IMR-90 (cell line): ENCODE data around the gene CNST. TPM values are rescaled to one million over a fixed set of nuclear protein-coding genes. Genes with fewer than 3 reads are reported as not detected.

Experiments
- ATAC-seq: fragments of 200-7000 bp; cut with Tn5 transposase; 2 replicates; pipeline ENCODE4 v1.9.1; 2020; ENCODE audit warnings: low read depth, mild to moderate bottlenecking, moderate library complexity
- BruUV-seq: library from RNA; stranded (reverse); fragments of 400-500 nt; replicated peaks from 2 replicates; lab custom pipeline; 2021; lab: Mats Ljungman, UMichigan
- CTCF ChIA-PET: fragments of 300-600 bp; formaldehyde crosslinking; extraction: SDS; loops from one replicate; lab custom pipeline; 2021; ENCODE audit warnings: antibody characterized with exemption; lab: Yijun Ruan, JAX
- POLR2A ChIA-PET: fragments of 300-600 bp; sonication (Branson Sonifier 250); formaldehyde crosslinking; loops from one replicate; lab custom pipeline; 2022; ENCODE audit warnings: antibody characterized with exemption; ENCODE audit not compliant: unreplicated experiment; lab: Charles Lee
- DNase-seq: peaks from one replicate; pipeline ENCODE4 v3.0.0; 2013
- H2AFZ ChIP-seq: replicated peaks from 2 replicates; pipeline ENCODE3; 2013; ENCODE audit warnings: low read length, mild to moderate bottlenecking; ENCODE audit not compliant: poor library complexity
- H2AK5ac ChIP-seq: 2 replicates; pipeline ENCODE4 v1.6.1; 2013; ENCODE audit warnings: low read depth, low read length, inconsistent platforms
- H2AK9ac ChIP-seq: replicated peaks from 2 replicates; pipeline ENCODE3; 2013; ENCODE audit warnings: mild to moderate bottlenecking, low read depth, low read length, moderate library complexity; ENCODE audit not compliant: poor library complexity
- H2BK120ac ChIP-seq: 2 replicates; pipeline ENCODE4 v1.6.1; 2013; ENCODE audit warnings: low read depth, low read length, inconsistent platforms
- H2BK15ac ChIP-seq: 3 replicates; pipeline ENCODE4 v1.6.1; 2013; ENCODE audit warnings: low read depth, low read length, inconsistent platforms
- H2BK20ac ChIP-seq: 2 replicates; pipeline ENCODE4 v1.6.1; 2013; ENCODE audit warnings: low read depth, mild to moderate bottlenecking, inconsistent platforms, low read length, moderate library complexity
- H2BK5ac ChIP-seq: 2 replicates; pipeline ENCODE4 v1.6.1; 2013; ENCODE audit warnings: mild to moderate bottlenecking, low read depth, low read length, inconsistent platforms; ENCODE audit not compliant: poor library complexity, severe bottlenecking
- H3K14ac ChIP-seq: replicated peaks from 2 replicates; pipeline ENCODE4 v1.6.1; 2013; ENCODE audit warnings: low read depth, low read length, inconsistent platforms
- H3K18ac ChIP-seq: 2 replicates; pipeline ENCODE4 v1.6.1; 2013; ENCODE audit warnings: low read depth, low read length, control low read depth
- H3K23ac ChIP-seq: 2 replicates; pipeline ENCODE4 v1.6.1; 2013; ENCODE audit warnings: low read depth, low read length, inconsistent platforms
- H3K27ac ChIP-seq: 2 replicates; pipeline ENCODE4 v1.5.1; 2013; ENCODE audit warnings: mild to moderate bottlenecking, control low read depth, low read length; ENCODE audit not compliant: insufficient read depth
- H3K27me3 ChIP-seq: 2 replicates; pipeline ENCODE4 v1.6.1; 2013; ENCODE audit warnings: low read length; ENCODE audit not compliant: control insufficient read depth, insufficient read depth
- H3K36me3 ChIP-seq: 2 replicates; pipeline ENCODE4 v1.6.1; 2013; ENCODE audit warnings: low read length, mixed read lengths; ENCODE audit not compliant: control insufficient read depth, insufficient read depth
- H3K4ac ChIP-seq: 2 replicates; pipeline ENCODE4 v1.6.1; 2013; ENCODE audit warnings: low read depth, low read length, inconsistent platforms
- H3K4me1 ChIP-seq: 2 replicates; pipeline ENCODE4 v1.6.1; 2013; ENCODE audit warnings: low read length, mixed read lengths; ENCODE audit not compliant: control insufficient read depth, insufficient read depth
- H3K4me2 ChIP-seq: 2 replicates; pipeline ENCODE4 v1.6.1; 2013; ENCODE audit warnings: low read depth, mild to moderate bottlenecking, control low read depth, low read length, moderate library complexity
- H3K4me3 ChIP-seq: 2 replicates; pipeline ENCODE4 v1.5.1; 2013; ENCODE audit warnings: low read depth, mild to moderate bottlenecking, control low read depth, low read length, moderate library complexity; ENCODE audit not compliant: insufficient read depth
- H3K56ac ChIP-seq: 2 replicates; pipeline ENCODE4 v1.6.1; 2013; ENCODE audit warnings: low read length, inconsistent platforms; ENCODE audit not compliant: insufficient read depth; ENCODE audit errors: extremely low read depth
- H3K79me1 ChIP-seq, 2 experiments: 2 replicates each; pipeline ENCODE4 v1.6.1; 2013; ENCODE audit warnings: low read length in 2 of 2, inconsistent platforms in 1 of 2, low read depth in 1 of 2
- H3K9ac ChIP-seq: 2 replicates; pipeline ENCODE4 v1.6.1; 2013; ENCODE audit warnings: low read depth, low read length, control low read depth
- H3K9me1 ChIP-seq: 2 replicates; pipeline ENCODE4 v1.6.1; 2013; ENCODE audit warnings: low read length, inconsistent platforms; ENCODE audit not compliant: insufficient read depth
- H3K9me3 ChIP-seq: 2 replicates; pipeline ENCODE4 v1.6.1; 2013; ENCODE audit warnings: low read length; ENCODE audit not compliant: control insufficient read depth, insufficient read depth
- H4K20me1 ChIP-seq: 2 replicates; pipeline ENCODE4 v1.6.1; 2013; ENCODE audit warnings: low read length, inconsistent platforms; ENCODE audit not compliant: insufficient read depth
- H4K5ac ChIP-seq: 2 replicates; pipeline ENCODE4 v1.6.1; 2013; ENCODE audit warnings: mild to moderate bottlenecking, low read depth, low read length, control low read depth
- H4K8ac ChIP-seq, 2 experiments: 2 replicates each; pipeline ENCODE4 v1.6.1; 2013; ENCODE audit warnings: low read depth in 2 of 2, low read length in 2 of 2, control low read depth in 1 of 2, inconsistent platforms in 1 of 2
- H4K91ac ChIP-seq: 2 replicates; pipeline ENCODE4 v1.6.1; 2013; ENCODE audit warnings: low read depth, low read length, inconsistent platforms; ENCODE audit not compliant: insufficient read depth
- RFX5 ChIP-seq: IDR thresholded peaks from 2 replicates; pipeline ENCODE4 v1.8.0; 2012; ENCODE audit warnings: low read depth, mild to moderate bottlenecking, low read length, moderate library complexity
- WGBS, 2 experiments: methylation state at CpG; one replicate each; pipeline versions ENCODE4 v1.1.5 to v1.1.7; 2013; ENCODE audit warnings: missing lambda C conversion rate in 2 of 2; ENCODE audit not compliant: insufficient read length in 1 of 2; ENCODE audit errors: extremely low coverage in 2 of 2; 5-methylcytosine and 5-hydroxymethylcytosine counted together
- dilution Hi-C: fragments of 300-500 bp; cut with HindIII; formaldehyde crosslinking; loops from one replicate; pipeline ENCODE4 v1.14.3; 2018; ENCODE audit warnings: low sequenced_read_pairs; ENCODE audit not compliant: unreplicated experiment
- in situ Hi-C: fragments of 300-500 bp; cut with MboI; formaldehyde crosslinking; loops from 3 replicates; pipeline ENCODE4 v1.14.3; 2019; ENCODE audit warnings: low sequenced_read_pairs, inconsistent platforms, mixed read lengths
- intact Hi-C: fragments of 100-400 bp; cut with micrococcal nuclease; formaldehyde crosslinking; loops from 2 replicates; pipeline ENCODE4 v1.10.0; 2022
- polyA plus RNA-seq, 3 experiments: library from polyadenylated mRNA; depleted of rRNA; stranded (reverse); fragments of >200 nt; gene quantifications; 2 replicates each; pipeline ENCODE4 v1.2.3, GENCODE V29; 2012; ENCODE audit warnings: low replicate concordance in 1 of 3
- total RNA-seq: library from RNA; depleted of rRNA; stranded (reverse); fragments of >200 nt; gene quantifications from 2 replicates; pipeline ENCODE4 v1.2.3, GENCODE V29; 2012

Gene CNST
- total and polyA plus RNA-seq, 2 of the 4 experiments (the other 2 are of a cell fraction), result 15.4 to 25.5 TPM

DNA sequence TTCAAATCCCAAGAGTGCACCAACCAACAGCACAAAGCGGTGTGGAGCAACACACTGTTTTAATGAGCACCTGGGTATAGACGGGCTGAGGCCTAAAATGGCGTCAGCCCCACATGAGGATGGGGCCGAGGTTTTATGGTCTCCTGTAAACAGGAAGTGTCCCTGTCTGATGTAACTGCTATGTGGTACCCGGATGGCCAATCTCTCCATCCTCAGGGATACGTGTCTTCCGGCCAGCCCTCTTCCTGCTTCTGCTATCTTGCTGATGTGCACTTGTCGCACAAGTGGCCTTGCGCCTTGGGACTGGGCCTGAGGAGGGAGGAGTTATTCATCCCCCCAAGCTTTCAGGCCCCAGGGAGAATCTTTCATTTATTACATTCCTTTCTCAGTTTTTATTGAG lies 73.5 kb downstream of the CNST start:
- intact Hi-C loops, result no loop called here
- ChIA-PET POLR2A (no interaction called here), CTCF (no interaction called here)
- Histone ChIP-seq H2BK5ac (no peak overlapping the region), H4K8ac (no peak overlapping the region), H3K4ac (no peak overlapping the region), H3K4me1 (no peaks in the 10 kb centered on the region), H3K27me3 (no peaks in the 10 kb centered on the region), H2BK20ac (no peak overlapping the region), H4K91ac (no peak overlapping the region), H3K9me1 (no peaks in the 10 kb centered on the region), H3K9me3 (no peaks in the 10 kb centered on the region), H3K36me3 (peaks cover 25% of the 10 kb centered on the region), H3K56ac (no peak overlapping the region), H2AK9ac (no peak overlapping the region), H2AK5ac (no peak overlapping the region), H3K9ac (no peak overlapping the region), H3K18ac (no peak overlapping the region), H2AFZ (no peak overlapping the region), H3K14ac (no peak overlapping the region), H3K23ac (no peak overlapping the region), H3K79me1 (peaks cover 28 to 61% of the 10 kb centered on the region in 2 experiments), H3K27ac (no peak overlapping the region), H3K4me2 (no peak overlapping the region), H4K20me1 (no peaks in the 10 kb centered on the region; the same call in 1 of the 2 replicates), H2BK15ac (no peak overlapping the region), H3K4me3 (no peak overlapping the region), H4K5ac (no peak overlapping the region), H2BK120ac (no peak overlapping the region)
- BruUV-seq, result no TSS peak
- TF ChIP-seq RFX5, result no peak
- DNase-seq (no peak), ATAC-seq (no peak)
- in situ Hi-C loops, result no loop called here
- dilution Hi-C loops, result no loop called here
- WGBS, 2 experiments, result 80% methylated on average over 2 of the region's 9 CpGs; no CpG with 5 or more reads in 1 of the 2 experiments
